Measurements from ENCODE around the gene TNNI2. TPM values are rescaled to one million over a fixed set of nuclear protein-coding genes. Genes with fewer than 3 reads are reported as not detected.

The TNNI2 gene
- total RNA-seq, 1 donor from 2014 or later = not detected

- DNase-seq (peak; percentile 18), ATAC-seq (no peak)
- intact Hi-C loops (cut with micrococcal nuclease) = loop anchor here (2.0 kb wide), 1 partner anchor 139 kb away; no protein-coding TSS in a partner anchor
Observed at GRCh38 chr11:1831338-1832210, 7.2 kb upstream of the TNNI2 start.

GRCh38 chr11:1832211-1832919 lies 6.4 kb upstream of the TNNI2 start:
- intact Hi-C loops (cut with micrococcal nuclease) = loop anchor here (2.0 kb wide), 1 partner anchor 140 kb away; no protein-coding TSS in a partner anchor
- DNase-seq (peak; percentile 83), ATAC-seq (peak; percentile 85)

GRCh38 chr11:1832920-1833295 lies 5.9 kb upstream of the TNNI2 start:
- ATAC-seq (no peak), DNase-seq (peak; percentile 27)
- intact Hi-C loops (cut with micrococcal nuclease) = loop anchor here (2.0 kb wide), 1 partner anchor 140 kb away; no protein-coding TSS in a partner anchor

GRCh38 chr11:1834062-1834610 lies 4.6 kb upstream of the TNNI2 start:
- ATAC-seq (no peak), DNase-seq (peak; percentile 25)
- intact Hi-C loops (cut with micrococcal nuclease) = no loop called here

GRCh38 chr11:1834779-1835670 lies 3.8 kb upstream of the TNNI2 start, which contains the start of gene SYT8:
TSS of gene SYT8 (plus strand) at chr11:1834990. CDS start at chr11:1835106, 116 bp downstream.
- DNase-seq (peak; percentile 26), ATAC-seq (no peak)
- intact Hi-C loops (cut with micrococcal nuclease) = loop anchor here (5.0 kb wide), 1 partner anchor 317 kb away; no protein-coding TSS in a partner anchor

GRCh38 chr11:1835671-1836010 lies 3.1 kb upstream of the TNNI2 start:
- ATAC-seq = no peak
- intact Hi-C loops (cut with micrococcal nuclease) = loop anchor here (5.0 kb wide), 1 partner anchor 317 kb away; no protein-coding TSS in a partner anchor
- DNase-seq = peak; percentile 37

- DNase-seq (peak; percentile 30), ATAC-seq (no peak)
- intact Hi-C loops (cut with micrococcal nuclease) = loop anchor here (5.0 kb wide), 1 partner anchor 316 kb away; no protein-coding TSS in a partner anchor
Observed at GRCh38 chr11:1836011-1836945, 2.5 kb upstream of the TNNI2 start.

- ATAC-seq (peak; percentile 53), DNase-seq (peak; percentile 84)
- intact Hi-C loops (cut with micrococcal nuclease) = loop anchor here (5.0 kb wide), 1 partner anchor 315 kb away; no protein-coding TSS in a partner anchor
Observed at GRCh38 chr11:1837171-1838076, 1.4 kb upstream of the TNNI2 start.

- intact Hi-C loops (cut with micrococcal nuclease) = loop anchor here (5.0 kb wide), 1 partner anchor 314 kb away; no protein-coding TSS in a partner anchor
- DNase-seq (no peak), ATAC-seq (no peak)
Observed at GRCh38 chr11:1838077-1838425, 730 bp upstream of the TNNI2 start.

GRCh38 chr11:1839204-1839923 lies 583 bp downstream of the TNNI2 start:
- DNase-seq (peak; percentile 12), ATAC-seq (no peak)
- intact Hi-C loops (cut with micrococcal nuclease) = loop anchor here (5.0 kb wide), 1 partner anchor 313 kb away; no protein-coding TSS in a partner anchor

GRCh38 chr11:1839924-1840779 lies 1.4 kb downstream of the TNNI2 start:
- ATAC-seq (peak; percentile 3), DNase-seq (peak; percentile 67)
- intact Hi-C loops (cut with micrococcal nuclease) = loop anchor here (5.0 kb wide), 1 partner anchor 312 kb away; no protein-coding TSS in a partner anchor

- DNase-seq (peak; percentile 26), ATAC-seq (no peak)
- intact Hi-C loops (cut with micrococcal nuclease) = no loop called here
Observed at GRCh38 chr11:1840780-1841480, 2.1 kb downstream of the TNNI2 start.

- peak; percentile 28 for DNase-seq
- intact Hi-C loops (cut with micrococcal nuclease) = no loop called here
Observed at GRCh38 chr11:1841511-1842148, 2.8 kb downstream of the TNNI2 start.

More at GRCh38 chr11:1841511-1842148, 2.8 kb downstream of the TNNI2 start:
- ATAC-seq = no peak

Measured in left ventricle myocardium superior (tissue), 1 donor.